SK-N-SH (cell line): ENCODE results near the gene TMEM191C.

Experiments used
- ELF1 ChIP-seq: IDR thresholded peaks from 2 replicates; pipeline ENCODE4 v1.4.0; 2012
- TF ChIP-seq, protein P1 (sequence below): fragments of 200-600 bp; sonication (generic); IDR thresholded peaks from 2 replicates; pipeline ENCODE4 v1.6.1; 2017; ENCODE audit warnings: antibody characterized with exemption, mild to moderate bottlenecking, moderate library complexity
- TF ChIP-seq, protein P2 (sequence below): IDR thresholded peaks from 2 replicates; pipeline ENCODE4 v1.4.0; 2012; ENCODE audit warnings: low read depth, borderline replicate concordance

DNA sequence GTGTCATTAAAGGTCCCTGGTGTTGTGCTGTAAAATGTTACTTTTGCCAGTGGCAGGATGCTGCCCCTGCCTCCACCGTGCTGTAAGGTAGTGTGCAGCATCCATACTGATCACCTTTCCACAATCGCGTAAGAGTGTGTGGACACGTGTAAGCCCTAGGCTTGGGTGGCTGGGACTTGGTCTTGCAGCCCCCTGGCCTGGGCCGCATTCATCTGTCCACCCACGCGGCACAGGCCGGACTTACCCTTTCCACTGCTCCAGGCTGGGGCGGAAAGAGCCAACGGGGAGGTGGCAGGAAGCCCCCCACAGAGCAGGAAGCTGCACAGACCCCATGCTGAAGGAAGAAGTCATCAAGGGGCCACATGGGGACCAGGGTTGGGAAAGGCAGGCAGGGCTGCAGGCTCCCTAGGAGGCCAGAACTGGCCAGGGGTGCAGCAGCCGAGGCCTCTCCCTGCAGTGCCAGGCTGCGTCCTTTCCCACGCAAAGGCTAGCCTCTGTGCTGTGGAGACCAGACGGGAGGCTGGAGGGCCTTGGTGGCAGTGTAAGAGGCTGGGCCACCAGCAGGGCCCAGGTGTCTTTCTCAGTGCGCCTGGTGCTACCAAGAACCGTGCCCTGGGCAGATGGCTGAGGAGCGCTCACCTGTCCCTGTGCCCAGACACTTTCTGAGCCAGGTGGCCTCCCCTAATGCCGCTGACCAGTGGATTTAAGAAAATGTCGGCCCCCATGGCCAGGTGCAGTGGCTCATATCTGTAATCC lies 11.7 kb upstream of the TMEM191C start:
- TF ChIP-seq, protein P1, sequence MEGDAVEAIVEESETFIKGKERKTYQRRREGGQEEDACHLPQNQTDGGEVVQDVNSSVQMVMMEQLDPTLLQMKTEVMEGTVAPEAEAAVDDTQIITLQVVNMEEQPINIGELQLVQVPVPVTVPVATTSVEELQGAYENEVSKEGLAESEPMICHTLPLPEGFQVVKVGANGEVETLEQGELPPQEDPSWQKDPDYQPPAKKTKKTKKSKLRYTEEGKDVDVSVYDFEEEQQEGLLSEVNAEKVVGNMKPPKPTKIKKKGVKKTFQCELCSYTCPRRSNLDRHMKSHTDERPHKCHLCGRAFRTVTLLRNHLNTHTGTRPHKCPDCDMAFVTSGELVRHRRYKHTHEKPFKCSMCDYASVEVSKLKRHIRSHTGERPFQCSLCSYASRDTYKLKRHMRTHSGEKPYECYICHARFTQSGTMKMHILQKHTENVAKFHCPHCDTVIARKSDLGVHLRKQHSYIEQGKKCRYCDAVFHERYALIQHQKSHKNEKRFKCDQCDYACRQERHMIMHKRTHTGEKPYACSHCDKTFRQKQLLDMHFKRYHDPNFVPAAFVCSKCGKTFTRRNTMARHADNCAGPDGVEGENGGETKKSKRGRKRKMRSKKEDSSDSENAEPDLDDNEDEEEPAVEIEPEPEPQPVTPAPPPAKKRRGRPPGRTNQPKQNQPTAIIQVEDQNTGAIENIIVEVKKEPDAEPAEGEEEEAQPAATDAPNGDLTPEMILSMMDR: no peak
- TF ChIP-seq ELF1: no peak
- TF ChIP-seq, protein P2, sequence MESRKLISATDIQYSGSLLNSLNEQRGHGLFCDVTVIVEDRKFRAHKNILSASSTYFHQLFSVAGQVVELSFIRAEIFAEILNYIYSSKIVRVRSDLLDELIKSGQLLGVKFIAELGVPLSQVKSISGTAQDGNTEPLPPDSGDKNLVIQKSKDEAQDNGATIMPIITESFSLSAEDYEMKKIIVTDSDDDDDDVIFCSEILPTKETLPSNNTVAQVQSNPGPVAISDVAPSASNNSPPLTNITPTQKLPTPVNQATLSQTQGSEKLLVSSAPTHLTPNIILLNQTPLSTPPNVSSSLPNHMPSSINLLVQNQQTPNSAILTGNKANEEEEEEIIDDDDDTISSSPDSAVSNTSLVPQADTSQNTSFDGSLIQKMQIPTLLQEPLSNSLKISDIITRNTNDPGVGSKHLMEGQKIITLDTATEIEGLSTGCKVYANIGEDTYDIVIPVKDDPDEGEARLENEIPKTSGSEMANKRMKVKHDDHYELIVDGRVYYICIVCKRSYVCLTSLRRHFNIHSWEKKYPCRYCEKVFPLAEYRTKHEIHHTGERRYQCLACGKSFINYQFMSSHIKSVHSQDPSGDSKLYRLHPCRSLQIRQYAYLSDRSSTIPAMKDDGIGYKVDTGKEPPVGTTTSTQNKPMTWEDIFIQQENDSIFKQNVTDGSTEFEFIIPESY: no peak
